Stimulated activated CD8-positive, alpha-beta memory T cell treated with anti-CD3 and anti-CD28 coated beads, Interleukin-4, amount 100 ng/mL, for 24 hours (primary cell): ENCODE measurements around the gene PRCC.

Experiments used
- DNase-seq: peaks from one replicate; pipeline ENCODE4 v3.0.0-alpha.2; 2020; ENCODE audit warnings: low read depth

Gene PRCC

GRCh38 chr1:156814571-156815260 is 47.4 kb downstream of the PRCC start:
- no peak for DNase-seq

GRCh38 chr1:156815307-156815826 is 48.0 kb downstream of the PRCC start:
- no peak for DNase-seq

GRCh38 chr1:156815961-156816422 is 48.7 kb downstream of the PRCC start:
- DNase-seq: no peak

- peak; percentile 90 for DNase-seq
These were observed 49.4 kb downstream of the PRCC start, which contains the start of gene SH2D2A for GRCh38 chr1:156816561-156817328. Gene SH2D2A (minus strand): TSS chr1:156816848. CDS start chr1:156816708, 140 bp downstream.

- DNase-seq: no peak
These were observed 54.5 kb downstream of the PRCC start for GRCh38 chr1:156821801-156822200.

- no peak for DNase-seq
These were observed 55.3 kb downstream of the PRCC start for GRCh38 chr1:156822680-156823079.

GRCh38 chr1:156823210-156823790 is 56.0 kb downstream of the PRCC start:
- DNase-seq: no peak

GRCh38 chr1:156826630-156827029 is 59.3 kb downstream of the PRCC start:
- DNase-seq: no peak

GRCh38 chr1:156828400-156829124 is 61.2 kb downstream of the PRCC start:
- no peak for DNase-seq

- DNase-seq: no peak
These were observed 65.1 kb downstream of the PRCC start for GRCh38 chr1:156832434-156832833.

GRCh38 chr1:156833603-156834002 is 66.3 kb downstream of the PRCC start:
- no peak for DNase-seq

GRCh38 chr1:156834322-156834721 is 67.0 kb downstream of the PRCC start:
- DNase-seq: no peak

GRCh38 chr1:156836041-156836654 is 68.8 kb downstream of the PRCC start:
- DNase-seq: no peak

GRCh38 chr1:156836892-156837291 is 69.6 kb downstream of the PRCC start:
- DNase-seq: no peak

GRCh38 chr1:156838972-156839371 is 71.6 kb downstream of the PRCC start:
- no peak for DNase-seq

GRCh38 chr1:156839426-156840109 is 72.2 kb downstream of the PRCC start:
- DNase-seq: no peak

- DNase-seq: no peak
These were observed 73.0 kb downstream of the PRCC start for GRCh38 chr1:156840186-156840897.

- no peak for DNase-seq
These were observed 73.6 kb downstream of the PRCC start for GRCh38 chr1:156840898-156841279.

GRCh38 chr1:156841295-156841855 is 74.0 kb downstream of the PRCC start:
- DNase-seq: no peak
